Mesenteric fat pad (tissue), 1 donor: Measurements from ENCODE around the gene TLE7. TPM values are rescaled to one million over a fixed set of nuclear protein-coding genes. Genes with fewer than 3 reads are reported as not detected.

Source experiments
- DNase-seq: peaks from one replicate; pipeline ENCODE4 v3.0.0-alpha.2; 2020; ENCODE audit warnings: low spot score
- total RNA-seq: library from RNA; stranded (reverse); fragmentation: NEBNext Ultra II Directional; extraction: Animal tissue kit (Norgen Biotek cat#: 25700); gene quantifications from one replicate; pipeline ENCODE4 v1.2.1, GENCODE V29; 2021
- donor health status: DM: yes; HTN: yes; CAD: no.

Gene TLE7
- total RNA-seq, 1 donor from 2014 or later: not detected

DNA sequence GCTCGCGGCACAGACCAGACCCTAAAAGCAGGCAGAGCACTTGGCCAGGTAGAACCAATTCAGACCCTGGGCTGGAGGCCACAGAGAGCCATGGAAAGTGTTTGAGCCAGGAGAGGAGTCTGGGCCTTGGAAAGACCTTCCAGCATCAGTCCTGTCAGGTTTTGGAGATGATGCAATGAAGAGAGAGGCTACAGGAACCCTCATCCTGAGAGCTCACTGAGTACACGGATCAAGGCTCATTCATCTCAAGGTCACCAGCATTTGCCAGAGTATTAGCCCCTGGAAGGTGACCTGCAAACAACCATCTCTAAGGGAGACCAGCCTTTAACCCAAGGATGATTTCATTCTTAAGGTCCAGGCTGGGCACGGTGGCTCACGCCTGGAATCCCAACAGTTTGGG lies 27.8 kb downstream of the TLE7 start:
- DNase-seq: no peak

DNA sequence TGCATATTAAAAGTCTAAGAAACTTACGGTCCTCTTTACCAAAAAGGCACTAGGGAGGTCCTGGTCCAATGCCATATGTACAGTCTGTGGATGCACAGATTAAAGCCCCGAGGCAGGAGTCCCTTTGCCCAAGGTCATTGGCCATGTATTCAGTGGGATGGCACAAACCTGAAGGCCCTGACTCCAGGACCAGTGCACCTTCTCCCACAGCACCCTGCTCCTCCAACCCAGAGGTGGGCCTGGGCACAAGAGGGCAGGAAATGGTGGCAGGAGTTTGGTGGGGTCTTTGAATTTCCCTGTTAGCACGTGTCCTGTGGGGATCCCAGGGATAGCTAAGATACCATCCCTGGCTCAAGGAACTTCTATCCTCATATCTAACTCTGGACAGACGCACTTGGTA lies 28.5 kb downstream of the TLE7 start:
- DNase-seq: peak; percentile 24

DNA sequence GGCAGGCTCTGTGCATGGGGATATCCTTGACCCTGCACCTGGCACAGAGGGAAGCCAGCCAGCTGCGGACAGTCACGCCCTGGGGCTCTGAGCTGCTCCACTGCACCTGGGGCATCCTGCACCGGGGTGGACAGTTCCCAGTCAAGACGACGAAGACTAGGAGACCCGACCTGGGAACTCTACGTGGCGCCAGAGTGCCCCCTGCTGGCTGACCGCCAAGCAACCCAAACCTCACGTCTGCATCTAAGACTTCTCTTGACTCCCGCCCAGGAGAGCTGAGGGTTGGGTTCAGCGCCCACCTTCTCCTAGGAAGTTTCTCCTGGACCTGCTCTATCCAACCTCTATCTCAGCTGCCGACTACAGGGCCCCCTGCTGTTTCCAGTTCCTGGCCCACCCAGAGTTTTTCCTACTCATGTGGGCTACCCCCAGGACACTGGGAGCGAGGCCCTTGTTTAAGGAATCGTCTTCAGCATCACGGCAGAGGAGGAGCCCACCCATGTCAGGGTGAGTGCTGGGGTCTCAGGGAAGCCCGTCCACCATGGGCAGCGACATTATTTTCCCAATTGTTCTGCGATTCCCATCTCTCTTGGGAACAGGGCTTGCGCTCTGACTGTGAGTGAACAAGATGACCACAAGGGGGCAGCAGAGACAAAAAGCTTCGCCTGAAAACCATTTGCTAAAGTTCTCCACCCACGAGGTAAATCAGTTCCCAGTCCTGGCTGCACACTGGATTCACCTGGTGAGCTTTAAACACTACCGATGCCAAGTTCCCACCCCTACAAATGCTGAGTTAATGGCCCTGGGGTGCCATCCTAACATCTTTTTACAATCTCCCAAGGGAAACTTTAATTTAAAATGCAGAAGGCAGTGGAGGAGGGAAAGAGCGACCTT lies 29.3 kb downstream of the TLE7 start:
- peak; percentile 41 for DNase-seq

DNA sequence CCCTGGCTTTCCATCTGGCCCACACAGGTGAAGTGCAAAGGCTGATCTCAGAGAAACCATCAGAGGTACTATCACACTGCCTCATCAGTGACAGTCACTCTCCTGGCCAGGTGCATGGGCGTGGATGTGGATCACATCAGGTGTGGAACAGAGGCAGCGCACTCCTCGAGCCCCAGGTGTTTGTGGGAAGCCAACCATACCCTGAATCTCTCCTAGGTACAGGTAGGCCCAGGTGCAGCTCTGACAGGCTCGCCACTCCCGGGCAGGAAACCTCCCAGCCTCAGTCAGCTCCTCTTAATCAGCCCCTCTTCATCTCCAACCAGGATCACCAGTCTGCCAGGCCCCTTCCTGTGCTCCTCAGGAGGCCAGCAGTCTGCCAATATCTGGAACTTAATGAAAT lies 31.7 kb downstream of the TLE7 start:
- DNase-seq: no peak

DNA sequence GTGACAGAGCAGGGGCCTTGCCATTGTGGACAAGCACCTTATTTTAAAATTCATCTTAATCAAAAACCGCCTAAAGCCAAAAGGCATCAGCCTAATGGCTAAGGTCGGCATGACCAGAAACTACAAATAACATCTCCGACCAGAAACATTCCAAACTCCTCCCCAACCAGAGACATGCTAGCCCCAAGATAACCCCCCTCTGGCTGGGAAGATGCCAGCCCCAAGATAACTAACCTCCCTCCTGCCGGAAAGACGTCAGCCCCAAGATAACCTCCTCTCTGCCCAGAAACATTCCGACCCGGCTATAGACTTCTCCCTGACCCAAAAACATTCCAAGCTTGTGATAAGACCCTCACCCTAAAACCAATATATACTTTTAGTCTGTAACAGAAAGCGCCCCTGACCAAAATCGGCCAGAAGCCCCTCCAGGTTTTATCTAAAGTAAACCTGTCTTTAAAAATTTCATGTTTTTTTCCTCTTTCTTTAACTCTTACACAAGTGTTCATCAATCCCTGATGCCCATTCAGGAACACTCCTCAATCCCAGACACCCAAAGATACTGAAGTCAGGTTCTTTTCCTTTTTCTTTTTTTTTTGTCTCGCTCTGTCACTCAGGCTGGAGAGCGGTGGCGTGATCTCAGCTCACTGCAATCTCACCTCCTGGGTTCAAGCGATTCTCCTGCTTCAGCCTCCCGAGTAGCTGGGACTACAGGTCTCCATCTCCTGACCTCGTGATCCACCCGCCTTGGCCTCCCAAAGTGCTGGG lies 32.7 kb downstream of the TLE7 start:
- no peak for DNase-seq

DNA sequence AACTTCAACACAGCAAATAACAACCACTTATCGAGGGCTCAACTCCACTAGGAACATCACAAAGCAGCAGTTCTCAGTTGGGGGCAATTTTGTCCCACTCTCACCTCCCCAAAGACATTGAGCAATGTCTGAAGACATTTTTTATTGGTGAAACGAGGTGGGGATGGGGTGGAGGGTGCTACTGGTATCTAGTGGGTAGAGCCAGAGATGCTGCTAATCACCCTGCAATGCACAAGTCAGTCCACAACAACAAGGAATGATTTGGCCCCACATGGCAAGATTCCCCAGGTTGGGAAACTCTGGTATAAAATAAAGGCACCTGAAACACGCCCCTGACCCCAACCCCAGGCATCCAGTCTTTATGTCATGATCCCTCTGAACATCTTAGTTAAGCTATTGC lies 33.3 kb downstream of the TLE7 start:
- no peak for DNase-seq

DNA sequence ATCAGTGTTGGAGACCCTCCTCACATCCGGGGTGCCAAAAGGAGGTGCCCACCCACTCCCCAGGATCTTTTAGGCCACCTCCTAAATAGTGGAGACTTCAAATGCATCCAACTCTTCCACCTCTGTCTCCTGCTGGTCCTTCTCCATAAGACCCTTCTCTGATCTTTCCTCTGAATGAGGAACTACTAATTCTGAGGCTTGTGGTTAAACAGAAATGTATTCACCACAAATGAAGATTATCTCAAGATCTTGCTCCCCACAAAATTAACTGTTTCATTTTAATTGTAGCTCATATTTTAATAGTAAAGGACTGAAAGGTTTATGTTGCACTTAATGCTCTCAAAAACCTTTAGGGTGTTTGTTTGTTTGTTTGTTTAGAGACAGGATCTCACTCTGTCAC lies 34.1 kb downstream of the TLE7 start:
- no peak for DNase-seq

DNA sequence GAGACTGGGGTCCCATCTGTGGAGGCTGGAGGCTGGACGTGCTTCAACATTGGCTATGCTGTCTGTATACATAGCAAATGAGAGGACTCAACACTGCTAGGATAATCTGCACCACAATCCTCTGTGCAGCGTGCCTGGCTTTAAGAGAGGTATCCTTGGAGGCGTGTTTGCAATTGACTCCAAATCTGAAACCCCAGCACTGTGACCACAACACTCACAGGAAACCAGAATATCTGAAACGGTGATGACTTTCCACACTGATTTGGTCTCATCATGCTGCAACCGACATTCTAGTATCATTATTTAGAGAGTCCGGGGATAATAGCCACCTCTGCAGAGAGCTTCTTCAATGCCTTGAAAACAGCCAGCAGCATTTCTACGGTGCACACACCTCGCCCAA lies 35.1 kb downstream of the TLE7 start:
- no peak for DNase-seq

DNA sequence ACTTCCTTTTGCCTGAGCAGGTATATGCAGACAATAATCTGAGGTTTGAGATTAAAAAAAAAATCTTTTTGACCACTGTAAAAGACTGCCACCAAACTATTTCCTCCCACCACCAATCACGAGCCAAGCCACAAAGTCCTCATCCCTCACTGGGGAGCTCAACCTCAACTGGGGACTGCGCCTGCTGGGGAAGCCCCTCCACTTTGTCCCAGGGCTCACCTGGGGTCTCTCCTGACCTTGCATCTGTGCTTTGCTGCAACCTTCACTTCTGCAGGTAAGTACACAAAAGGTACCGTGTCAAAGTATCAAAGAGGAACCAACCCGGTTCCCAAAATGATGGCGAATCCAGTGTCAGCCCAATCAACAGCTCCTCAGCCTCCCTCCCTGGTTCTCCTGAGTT lies 35.5 kb downstream of the TLE7 start:
- DNase-seq: no peak

DNA sequence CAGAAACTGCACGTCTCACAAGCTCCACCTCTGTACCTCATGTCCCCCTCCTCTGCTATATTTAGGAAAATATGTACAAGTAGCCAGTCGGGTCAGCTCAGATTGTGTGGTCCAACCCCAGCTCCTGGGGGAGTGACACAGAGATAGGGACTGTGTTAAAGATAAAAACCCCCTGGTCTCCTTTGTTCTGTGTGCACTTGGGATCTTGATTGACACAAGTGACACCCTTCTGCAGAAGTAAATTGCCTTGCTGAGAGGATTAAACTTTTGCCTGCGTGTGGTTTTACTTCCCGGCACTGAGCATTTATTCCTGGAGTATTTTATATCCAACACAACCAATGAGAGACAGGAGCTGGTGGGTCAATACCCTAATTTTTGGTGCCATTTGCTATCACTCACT lies 37.5 kb downstream of the TLE7 start:
- DNase-seq: no peak

DNA sequence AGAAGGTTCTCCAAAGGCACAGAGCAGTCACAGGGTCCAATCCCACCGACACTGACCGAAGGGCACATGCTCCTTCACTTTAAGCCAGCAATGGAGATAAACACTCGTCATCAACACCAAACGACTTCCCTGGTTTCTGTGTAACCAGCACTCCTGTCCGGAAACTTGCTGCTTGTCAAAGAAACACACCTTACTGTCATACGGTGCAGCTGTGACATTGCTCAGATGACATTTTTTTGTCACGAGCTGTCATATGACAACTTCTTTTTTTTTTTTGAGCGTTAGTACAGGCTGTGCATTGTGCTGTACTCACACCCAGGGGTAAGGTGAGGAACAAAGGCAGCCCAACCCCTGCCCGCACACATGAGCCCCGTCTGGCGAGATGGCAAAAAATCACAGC lies 39.2 kb downstream of the TLE7 start:
- no peak for DNase-seq

DNA sequence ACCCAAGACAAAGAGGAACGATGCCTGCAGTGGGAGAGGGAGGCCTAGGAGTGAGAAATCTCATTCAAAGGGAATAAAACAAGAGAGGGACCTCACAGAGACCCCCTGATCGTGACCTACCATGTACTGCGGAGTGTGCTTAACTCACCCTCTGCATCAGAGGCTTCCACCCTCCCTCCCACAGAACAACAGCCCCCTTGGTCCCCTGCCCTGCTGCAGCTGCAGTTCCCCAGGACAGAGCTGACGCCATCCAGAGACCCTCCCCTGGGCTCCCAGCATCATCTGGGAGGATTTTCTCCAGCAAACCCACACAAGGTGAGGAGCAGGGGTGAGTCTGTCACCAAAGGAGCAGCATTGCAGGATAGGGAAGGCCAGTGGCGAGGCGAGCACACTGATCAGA lies 39.8 kb downstream of the TLE7 start:
- no peak for DNase-seq

DNA sequence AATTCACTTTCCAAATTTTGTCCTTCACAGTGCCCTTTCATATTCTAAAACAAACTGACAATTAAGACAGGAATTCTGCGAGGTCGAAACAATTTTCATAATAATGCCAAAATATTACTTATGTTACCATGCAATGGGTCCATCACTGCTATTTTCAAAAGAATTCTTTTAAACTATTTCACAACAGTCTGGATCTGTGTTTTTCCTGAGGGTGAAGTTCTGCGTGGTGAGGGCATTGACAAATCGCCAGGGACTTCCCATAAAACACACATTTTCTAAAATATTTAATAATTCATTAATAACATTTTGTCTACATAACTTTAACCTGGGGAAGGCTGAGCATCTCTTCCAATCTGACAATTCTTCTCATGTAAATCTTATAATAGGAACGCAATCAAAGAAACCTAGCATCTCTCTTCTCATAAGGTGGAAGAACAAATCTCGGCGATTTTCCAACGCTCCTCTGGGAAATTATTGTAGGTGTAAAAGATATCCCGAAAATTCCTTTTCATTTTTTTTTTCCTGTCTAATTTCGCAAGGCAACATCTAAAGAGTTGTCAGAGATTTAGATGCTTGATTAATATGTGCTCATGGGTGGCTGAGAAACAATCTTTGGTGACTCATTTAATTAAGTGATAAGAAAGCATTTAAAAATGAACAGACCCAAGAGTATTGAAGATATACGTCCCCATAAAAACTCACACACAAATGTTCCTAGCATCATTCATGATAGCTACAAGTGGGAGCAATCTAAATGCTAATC lies 41.9 kb downstream of the TLE7 start:
- no peak for DNase-seq

DNA sequence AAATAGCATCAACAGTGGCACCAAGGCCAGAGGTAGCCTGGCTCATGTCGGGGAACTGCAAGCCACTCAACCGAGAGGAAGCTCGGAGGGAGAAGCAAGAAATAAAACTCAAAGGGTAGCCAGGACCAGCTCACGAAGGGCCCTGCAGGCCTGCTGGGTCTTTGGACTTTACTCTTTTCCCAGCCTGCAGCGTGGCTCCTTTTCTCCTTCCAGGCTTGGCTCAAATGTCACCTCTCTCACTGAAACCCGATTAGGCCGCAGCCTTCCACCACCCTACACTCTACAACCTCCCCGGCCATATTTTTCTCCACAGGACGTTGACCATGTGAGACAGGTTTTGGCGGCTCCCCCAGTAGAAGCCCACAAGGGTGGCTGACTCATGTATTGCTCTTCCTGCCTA lies 45.3 kb downstream of the TLE7 start:
- no peak for DNase-seq

DNA sequence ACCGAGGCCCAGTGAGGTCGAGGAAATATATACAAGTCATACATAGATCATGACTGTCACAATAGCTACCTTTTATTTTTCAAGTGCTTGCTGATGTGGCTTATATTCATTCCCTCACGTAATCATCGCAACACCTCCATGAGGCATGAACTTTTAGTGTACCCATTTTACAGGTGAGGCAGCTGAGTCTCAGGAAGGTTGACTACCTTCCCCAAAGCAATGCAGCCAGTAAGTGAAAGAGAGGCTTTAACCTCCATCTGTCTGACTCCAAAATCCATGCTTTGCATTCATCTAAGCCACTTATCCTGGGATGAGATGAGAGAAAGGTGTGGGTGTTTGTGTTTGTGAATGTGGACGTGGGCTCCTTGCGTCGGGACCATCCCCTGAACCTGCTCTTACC lies 52.5 kb downstream of the TLE7 start:
- no peak for DNase-seq

DNA sequence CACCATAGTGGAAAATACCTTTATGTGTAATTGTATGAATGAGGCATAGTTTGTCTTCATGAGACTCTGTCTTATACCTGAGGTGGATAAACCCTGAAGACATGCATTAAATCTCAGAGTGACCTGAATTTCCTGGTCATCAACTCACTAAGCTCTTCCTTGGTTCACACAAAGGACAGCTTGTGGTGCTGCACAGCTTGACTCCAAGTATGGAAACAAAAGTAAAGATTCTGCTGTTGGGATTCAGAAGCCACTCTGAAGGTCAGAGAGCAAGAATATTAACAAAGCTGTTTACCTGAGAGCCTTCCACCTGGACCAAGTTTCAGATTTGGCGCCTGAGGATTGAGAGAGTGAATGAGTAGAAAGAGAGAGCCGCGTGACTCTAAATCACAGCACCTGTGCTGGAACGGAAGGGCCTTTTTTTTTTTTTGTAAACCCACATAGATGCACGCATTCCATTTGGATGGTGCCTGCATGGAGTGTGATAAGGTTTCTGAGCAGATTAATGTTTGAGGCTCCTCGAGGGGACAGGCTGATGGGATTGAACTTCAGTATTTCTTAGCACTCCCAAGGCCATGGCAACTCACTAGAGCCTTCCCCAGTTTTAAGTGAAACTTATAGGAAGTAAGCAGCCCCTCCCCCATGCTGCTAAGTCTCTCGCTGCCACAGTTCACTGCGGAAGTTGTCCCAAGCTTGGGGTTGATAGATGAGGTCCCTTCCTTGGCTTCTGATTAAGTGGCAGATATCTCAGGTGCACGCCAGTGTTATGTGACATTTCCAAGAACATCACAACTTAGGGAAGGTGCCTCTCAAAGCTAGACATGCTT lies 54.6 kb downstream of the TLE7 start:
- DNase-seq: no peak

DNA sequence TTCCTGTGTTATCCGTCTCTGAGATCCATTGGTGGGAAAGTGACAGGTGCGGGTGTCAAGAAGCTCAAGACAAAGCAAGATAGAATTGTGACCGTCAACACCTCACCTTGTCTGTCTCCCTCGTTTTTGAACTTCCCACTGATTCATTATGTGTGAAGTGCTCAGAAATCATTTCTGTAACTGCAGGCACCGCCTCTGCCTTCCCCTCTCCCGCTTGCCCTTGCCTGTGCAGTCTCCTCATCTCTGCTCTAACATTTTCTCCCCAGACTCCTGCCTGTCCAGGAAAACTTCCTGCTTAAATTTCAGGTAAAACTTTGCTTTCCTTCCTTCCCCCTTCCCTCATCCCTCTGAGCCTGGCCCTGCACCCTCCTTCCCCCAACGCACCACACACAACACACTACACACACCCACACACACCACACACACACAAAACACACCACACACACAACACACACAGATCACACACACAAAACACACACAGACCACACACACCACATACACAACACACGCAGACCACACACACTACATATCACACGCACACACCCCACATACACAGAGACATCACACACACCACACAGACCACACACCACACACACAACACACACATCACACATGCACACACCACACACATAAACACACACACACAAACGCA lies 57.7 kb downstream of the TLE7 start:
- DNase-seq: no peak

DNA sequence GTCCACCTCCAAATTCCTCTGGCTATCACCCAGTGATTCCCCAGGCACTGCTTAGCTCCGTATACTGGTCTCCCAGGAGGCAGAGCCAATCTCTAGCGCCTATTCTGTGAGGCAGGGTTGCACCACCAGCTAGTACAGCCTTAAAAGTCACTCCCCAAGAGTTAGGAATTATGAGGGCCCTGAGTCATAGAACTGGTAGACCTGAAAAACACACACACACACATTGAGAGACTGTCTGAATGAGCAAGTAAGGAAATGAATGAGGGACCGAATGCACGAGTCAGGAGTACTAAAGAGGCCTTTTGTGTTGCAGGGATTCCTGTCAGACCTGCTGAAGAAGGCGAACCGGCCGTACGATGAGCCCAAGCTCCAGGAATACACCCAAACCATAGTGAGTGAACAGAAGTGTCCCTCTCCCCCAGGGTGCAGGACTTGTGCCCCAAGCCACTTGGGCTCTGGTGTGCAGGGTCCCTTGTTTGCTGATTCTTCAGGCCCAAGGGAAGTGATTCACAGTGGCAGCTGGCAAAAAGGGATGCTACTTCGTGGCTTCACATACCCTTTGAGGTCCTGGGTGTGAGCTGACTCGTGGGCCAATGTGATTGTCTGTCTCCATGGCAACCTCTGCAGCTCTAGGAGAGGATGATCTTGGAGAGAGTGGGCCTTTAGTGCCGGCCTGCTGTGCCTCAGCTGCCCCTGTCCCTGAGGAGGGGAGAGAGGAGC lies 58.6 kb downstream of the TLE7 start:
- DNase-seq: no peak

DNA sequence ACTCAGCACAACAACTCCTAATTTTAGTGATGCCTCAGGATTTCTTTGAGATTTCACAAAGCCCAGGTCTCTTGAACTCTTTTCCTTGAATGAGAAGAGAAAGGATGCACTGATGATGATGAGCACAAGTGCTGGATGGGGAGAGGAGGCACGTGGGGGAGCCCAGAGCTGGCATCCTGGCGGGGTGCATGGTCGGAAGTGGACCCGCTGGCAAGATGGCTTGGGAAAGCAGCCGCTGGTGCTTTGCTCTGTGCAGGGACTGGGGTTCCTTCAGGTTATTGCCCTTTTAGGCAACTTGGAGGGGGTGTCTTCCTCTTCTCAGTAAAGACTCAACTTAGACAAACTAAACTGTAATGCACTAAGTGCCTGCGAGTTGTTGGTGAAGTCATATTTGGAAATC lies 61.0 kb downstream of the TLE7 start:
- no peak for DNase-seq
